Naive B cell (primary cell): ENCODE data around the gene NEGR1. TPM values are rescaled to one million over a fixed set of nuclear protein-coding genes. Genes with fewer than 3 reads are reported as not detected.
"Not testable (repeated sequence)": the region's sequence is repeated elsewhere in the genome, so short reads cannot be mapped to it uniquely, and the experiment has no call there.

Source experiments
- ATAC-seq, 2 donors: fragments of 150-1000 bp; cut with Tn5 transposase; 2 replicates each; pipeline ENCODE4 v1.10.0; 2021; ENCODE audit warnings: low read depth in 2 of 2, mild to moderate bottlenecking in 2 of 2, moderate library complexity in 2 of 2
- DNase-seq: peaks from one replicate; pipeline ENCODE4 v3.0.0; 2022
- H3K27ac Mint-ChIP-seq, 6 donors: one replicate each; pipeline ENCODE4 v1.8.0; 2020 to 2022; ENCODE audit warnings: mild to moderate bottlenecking in 6 of 6, mixed read lengths in 6 of 6, moderate library complexity in 5 of 6, inconsistent platforms in 2 of 6
- H3K27me3 Mint-ChIP-seq, 3 donors: one replicate each; pipeline ENCODE4 v1.8.0; 2021 to 2022; ENCODE audit warnings: mixed read lengths in 3 of 3, mild to moderate bottlenecking in 1 of 3
- H3K36me3 Mint-ChIP-seq, 2 donors: one replicate each; pipeline ENCODE4 v1.8.0; 2020 to 2022; ENCODE audit warnings: mixed read lengths in 2 of 2, inconsistent platforms in 1 of 2, mild to moderate bottlenecking in 1 of 2
- H3K4me1 Mint-ChIP-seq, 3 donors: one replicate each; pipeline ENCODE4 v1.8.0; 2020 to 2022; ENCODE audit warnings: mixed read lengths in 3 of 3, inconsistent platforms in 1 of 3, mild to moderate bottlenecking in 1 of 3, moderate library complexity in 1 of 3
- H3K4me3 Mint-ChIP-seq, 8 donors: one replicate each; pipeline ENCODE4 v1.8.0; 2020 to 2022; ENCODE audit warnings: mild to moderate bottlenecking in 8 of 8, mixed read lengths in 8 of 8, moderate library complexity in 8 of 8, inconsistent platforms in 2 of 8
- H3K9me3 Mint-ChIP-seq, 7 donors: one replicate each; pipeline ENCODE4 v1.8.0; 2020 to 2022; ENCODE audit warnings: mixed read lengths in 7 of 7, mild to moderate bottlenecking in 5 of 7, inconsistent platforms in 2 of 7, moderate library complexity in 1 of 7
- polyA plus RNA-seq, 6 donors: library from polyadenylated mRNA; unstranded; fragments of 300-500 nt; fragmentation: Illumina TruSeq; gene quantifications; one replicate each; pipeline ENCODE4 v1.2.3, GENCODE V29; 2021; ENCODE audit warnings: low read depth in 6 of 6

The NEGR1 gene
- polyA plus RNA-seq, 6 donors from 2014 or later, result 0.10 TPM; not detected in 5

- ATAC-seq (no peak), DNase-seq (no peak)
- Mint-ChIP-seq H3K36me3 (no peaks in the 10 kb centered on the region), H3K27ac (no peak overlapping the region), H3K4me1 (no peaks in the 10 kb centered on the region), H3K27me3 (no peaks in the 10 kb centered on the region), H3K4me3 (no peak overlapping the region), H3K9me3 (peaks cover 0 to 4% (median 0%) of the 10 kb centered on the region in 7 donors)
These were observed 367.7 kb downstream of the NEGR1 start for GRCh38 chr1:71914626-71915025.

- Mint-ChIP-seq H3K27me3 (no peaks in the 10 kb centered on the region), H3K9me3 (peaks cover 0 to 4% (median 0%) of the 10 kb centered on the region in 7 donors)
- no peak for ATAC-seq
These were observed 373.4 kb downstream of the NEGR1 start for GRCh38 chr1:71908871-71909390.

GRCh38 chr1:71908303-71908702 is 374.0 kb downstream of the NEGR1 start:
- no peak for DNase-seq
- ATAC-seq, result no peak
- no peak overlapping the region for H3K27ac Mint-ChIP-seq
- no peak overlapping the region for H3K4me3 Mint-ChIP-seq
- H3K27me3 Mint-ChIP-seq, result no peaks in the 10 kb centered on the region
- peaks cover 0 to 4% (median 0%) of the 10 kb centered on the region in 7 donors for H3K9me3 Mint-ChIP-seq
- no peaks in the 10 kb centered on the region for H3K4me1 Mint-ChIP-seq
- H3K36me3 Mint-ChIP-seq, result no peaks in the 10 kb centered on the region

More at GRCh38 chr1:71908871-71909390, 373.4 kb downstream of the NEGR1 start:
- no peak overlapping the region for H3K27ac Mint-ChIP-seq
- no peaks in the 10 kb centered on the region for H3K4me1 Mint-ChIP-seq
- DNase-seq, result no peak
- no peak overlapping the region for H3K4me3 Mint-ChIP-seq
- H3K36me3 Mint-ChIP-seq, result no peaks in the 10 kb centered on the region

- Mint-ChIP-seq H3K36me3 (no peaks in the 10 kb centered on the region), H3K4me1 (no peaks in the 10 kb centered on the region), H3K27ac (no peak overlapping the region), H3K9me3 (peaks cover 0 to 4% (median 0%) of the 10 kb centered on the region in 7 donors), H3K27me3 (no peaks in the 10 kb centered on the region), H3K4me3 (no peak overlapping the region)
- no peak for DNase-seq
- no peak for ATAC-seq
These were observed 382.5 kb downstream of the NEGR1 start for GRCh38 chr1:71899881-71900280.

- H3K27ac Mint-ChIP-seq, H3K27me3 Mint-ChIP-seq, H3K4me3 Mint-ChIP-seq, DNase-seq, H3K36me3 Mint-ChIP-seq, ATAC-seq, H3K9me3 Mint-ChIP-seq, H3K4me1 Mint-ChIP-seq: not testable (repeated sequence)
These were observed 394.2 kb downstream of the NEGR1 start for GRCh38 chr1:71888166-71888565.

GRCh38 chr1:71885171-71885570 is 397.2 kb downstream of the NEGR1 start:
- Mint-ChIP-seq H3K4me1 (peaks cover 0 to 14% (median 0%) of the 10 kb centered on the region in 3 donors), H3K27me3 (no peaks in the 10 kb centered on the region), H3K4me3 (no peak overlapping the region), H3K36me3 (no peaks in the 10 kb centered on the region), H3K9me3 (no peaks in the 10 kb centered on the region), H3K27ac (no peak overlapping the region)
- DNase-seq (no peak), ATAC-seq (no peak)

GRCh38 chr1:71882637-71883036 is 399.7 kb downstream of the NEGR1 start:
- Mint-ChIP-seq H3K27ac (no peak overlapping the region), H3K27me3 (no peaks in the 10 kb centered on the region), H3K9me3 (no peaks in the 10 kb centered on the region), H3K4me3 (no peak overlapping the region), H3K4me1 (peaks cover 0 to 14% (median 0%) of the 10 kb centered on the region in 3 donors), H3K36me3 (no peaks in the 10 kb centered on the region)
- no peak for DNase-seq
- ATAC-seq, result no peak

GRCh38 chr1:71882226-71882625 is 400.1 kb downstream of the NEGR1 start:
- Mint-ChIP-seq H3K27me3 (no peaks in the 10 kb centered on the region), H3K4me1 (peaks cover 0 to 14% (median 0%) of the 10 kb centered on the region in 3 donors), H3K27ac (no peak overlapping the region), H3K4me3 (no peak overlapping the region), H3K9me3 (no peaks in the 10 kb centered on the region), H3K36me3 (no peaks in the 10 kb centered on the region)
- DNase-seq (no peak), ATAC-seq (no peak)

- H3K4me3 Mint-ChIP-seq, result no peak overlapping the region
- DNase-seq (no peak), ATAC-seq (no peak)
- H3K27ac Mint-ChIP-seq, result no peak overlapping the region
- H3K9me3 Mint-ChIP-seq, result no peaks in the 10 kb centered on the region
- no peaks in the 10 kb centered on the region for H3K27me3 Mint-ChIP-seq
- no peaks in the 10 kb centered on the region for H3K36me3 Mint-ChIP-seq
- peaks cover 0 to 14% (median 0%) of the 10 kb centered on the region in 3 donors for H3K4me1 Mint-ChIP-seq
These were observed 400.7 kb downstream of the NEGR1 start for GRCh38 chr1:71881611-71882010.

GRCh38 chr1:71869326-71869725 is 413.0 kb downstream of the NEGR1 start:
- Mint-ChIP-seq H3K9me3 (peaks cover 0 to 4% (median 0%) of the 10 kb centered on the region in 7 donors), H3K4me1 (no peaks in the 10 kb centered on the region), H3K27ac (no peak overlapping the region), H3K36me3 (no peaks in the 10 kb centered on the region), H3K4me3 (no peak overlapping the region), H3K27me3 (no peaks in the 10 kb centered on the region)
- ATAC-seq, result no peak
- no peak for DNase-seq

GRCh38 chr1:71862756-71863155 is 419.6 kb downstream of the NEGR1 start:
- Mint-ChIP-seq H3K27me3 (no peaks in the 10 kb centered on the region), H3K36me3 (no peaks in the 10 kb centered on the region), H3K27ac (peak overlapping the region in 1 of 6 donors; percentile 39), H3K4me3 (no peak overlapping the region), H3K9me3 (peaks cover 0 to 4% (median 0%) of the 10 kb centered on the region in 7 donors), H3K4me1 (no peaks in the 10 kb centered on the region)
- no peak for DNase-seq
- no peak for ATAC-seq

GRCh38 chr1:71861022-71861421 is 421.3 kb downstream of the NEGR1 start:
- Mint-ChIP-seq H3K4me3 (no peak overlapping the region), H3K4me1 (no peaks in the 10 kb centered on the region)
- ATAC-seq, result no peak

GRCh38 chr1:71859806-71860205 is 422.5 kb downstream of the NEGR1 start:
- Mint-ChIP-seq H3K9me3 (peaks cover 0 to 2% (median 0%) of the 10 kb centered on the region in 7 donors), H3K36me3 (no peaks in the 10 kb centered on the region), H3K27me3 (no peaks in the 10 kb centered on the region), H3K4me1 (no peaks in the 10 kb centered on the region), H3K27ac (no peak overlapping the region), H3K4me3 (no peak overlapping the region)
- DNase-seq (no peak), ATAC-seq (no peak)

More at GRCh38 chr1:71861022-71861421, 421.3 kb downstream of the NEGR1 start:
- H3K36me3 Mint-ChIP-seq, result no peaks in the 10 kb centered on the region
- H3K9me3 Mint-ChIP-seq, result peaks cover 0 to 4% (median 0%) of the 10 kb centered on the region in 7 donors
- H3K27ac Mint-ChIP-seq, result no peak overlapping the region
- no peak for DNase-seq
- no peaks in the 10 kb centered on the region for H3K27me3 Mint-ChIP-seq

- DNase-seq (no peak), ATAC-seq (no peak)
- no peaks in the 10 kb centered on the region for H3K4me1 Mint-ChIP-seq
- H3K27ac Mint-ChIP-seq, result no peak overlapping the region
- H3K36me3 Mint-ChIP-seq, result no peaks in the 10 kb centered on the region
- no peak overlapping the region for H3K4me3 Mint-ChIP-seq
- H3K27me3 Mint-ChIP-seq, result no peaks in the 10 kb centered on the region
- H3K9me3 Mint-ChIP-seq, result no peaks in the 10 kb centered on the region
These were observed 424.5 kb downstream of the NEGR1 start for GRCh38 chr1:71857862-71858261.

GRCh38 chr1:71853360-71853759 is 429.0 kb downstream of the NEGR1 start:
- Mint-ChIP-seq H3K27ac (no peak overlapping the region), H3K4me3 (no peak overlapping the region)

More at GRCh38 chr1:71853360-71853759, 429.0 kb downstream of the NEGR1 start:
- DNase-seq (no peak), ATAC-seq (no peak)
- no peaks in the 10 kb centered on the region for H3K27me3 Mint-ChIP-seq
- no peaks in the 10 kb centered on the region for H3K36me3 Mint-ChIP-seq
- H3K9me3 Mint-ChIP-seq, result no peaks in the 10 kb centered on the region
- H3K4me1 Mint-ChIP-seq, result no peaks in the 10 kb centered on the region
